ENCODE results near the gene FAM229B.

Gene FAM229B

DNA sequence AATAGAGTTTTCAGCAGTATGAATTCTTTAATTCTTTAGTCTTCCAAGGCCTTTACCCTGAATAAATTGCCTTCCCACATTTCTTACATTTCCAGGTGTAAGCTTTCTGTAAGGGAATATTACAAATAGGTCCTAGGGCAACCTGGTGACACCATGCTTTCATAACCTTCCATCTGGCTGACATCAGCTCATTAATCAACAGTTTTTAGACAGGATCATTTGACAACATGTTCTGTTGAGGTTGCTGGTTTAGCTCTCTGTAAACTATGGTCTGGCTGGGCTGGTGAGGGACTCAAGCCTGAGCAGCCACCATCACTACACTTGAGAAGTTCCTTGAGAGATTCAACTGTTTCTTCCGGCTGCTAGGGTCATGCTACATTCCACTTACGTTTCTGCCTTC, 19.2 kb downstream of the FAM229B start:
- H3K27ac ChIP-seq, result no peak overlapping the region
- H3K36me3 ChIP-seq, result no peaks in the 10 kb centered on the region
- no peak for DNase-seq
- no peaks in the 10 kb centered on the region for H3K27me3 ChIP-seq (ENCODE audit: insufficient read depth, low read depth, severe bottlenecking)
- no peak overlapping the region for H3K4me3 ChIP-seq (ENCODE audit: low read depth, low read length)
- no peaks in the 10 kb centered on the region for H3K9me3 ChIP-seq (ENCODE audit: severe bottlenecking)
- TF ChIP-seq, protein P1, sequence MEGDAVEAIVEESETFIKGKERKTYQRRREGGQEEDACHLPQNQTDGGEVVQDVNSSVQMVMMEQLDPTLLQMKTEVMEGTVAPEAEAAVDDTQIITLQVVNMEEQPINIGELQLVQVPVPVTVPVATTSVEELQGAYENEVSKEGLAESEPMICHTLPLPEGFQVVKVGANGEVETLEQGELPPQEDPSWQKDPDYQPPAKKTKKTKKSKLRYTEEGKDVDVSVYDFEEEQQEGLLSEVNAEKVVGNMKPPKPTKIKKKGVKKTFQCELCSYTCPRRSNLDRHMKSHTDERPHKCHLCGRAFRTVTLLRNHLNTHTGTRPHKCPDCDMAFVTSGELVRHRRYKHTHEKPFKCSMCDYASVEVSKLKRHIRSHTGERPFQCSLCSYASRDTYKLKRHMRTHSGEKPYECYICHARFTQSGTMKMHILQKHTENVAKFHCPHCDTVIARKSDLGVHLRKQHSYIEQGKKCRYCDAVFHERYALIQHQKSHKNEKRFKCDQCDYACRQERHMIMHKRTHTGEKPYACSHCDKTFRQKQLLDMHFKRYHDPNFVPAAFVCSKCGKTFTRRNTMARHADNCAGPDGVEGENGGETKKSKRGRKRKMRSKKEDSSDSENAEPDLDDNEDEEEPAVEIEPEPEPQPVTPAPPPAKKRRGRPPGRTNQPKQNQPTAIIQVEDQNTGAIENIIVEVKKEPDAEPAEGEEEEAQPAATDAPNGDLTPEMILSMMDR (IDR thresholded peaks at IDR 0.05; ENCODE audit: low read depth, low read length), result no peak

DNA sequence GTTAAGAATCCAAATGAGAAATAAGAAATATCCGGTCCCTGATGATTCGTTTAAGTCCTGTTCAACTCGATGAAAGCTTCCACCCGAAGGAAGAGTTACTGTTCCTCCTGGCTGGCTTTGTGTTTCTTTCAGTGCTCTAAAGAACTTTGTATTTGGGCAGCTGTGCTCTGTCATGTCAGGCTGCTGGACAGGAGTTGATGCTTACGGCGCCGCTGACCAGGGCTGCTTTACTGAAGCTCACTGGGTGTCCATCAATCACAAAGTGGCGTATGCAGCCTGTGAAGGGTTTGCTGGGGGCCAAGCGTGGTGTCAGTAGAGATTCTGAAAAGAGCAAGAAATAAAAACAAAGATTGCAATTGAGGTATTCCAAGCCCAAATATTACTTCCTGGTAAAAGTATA, 21.9 kb downstream of the FAM229B start:
- Histone ChIP-seq H3K4me3 (ENCODE audit: low read depth, low read length) (no peak overlapping the region), H3K9me3 (ENCODE audit: severe bottlenecking) (no peaks in the 10 kb centered on the region), H3K36me3 (no peaks in the 10 kb centered on the region), H3K27me3 (ENCODE audit: insufficient read depth, low read depth, severe bottlenecking) (no peaks in the 10 kb centered on the region), H3K27ac (no peak overlapping the region)
- DNase-seq, result no peak
- TF ChIP-seq, protein P1 (IDR thresholded peaks at IDR 0.05; ENCODE audit: low read depth, low read length), result no peak

DNA sequence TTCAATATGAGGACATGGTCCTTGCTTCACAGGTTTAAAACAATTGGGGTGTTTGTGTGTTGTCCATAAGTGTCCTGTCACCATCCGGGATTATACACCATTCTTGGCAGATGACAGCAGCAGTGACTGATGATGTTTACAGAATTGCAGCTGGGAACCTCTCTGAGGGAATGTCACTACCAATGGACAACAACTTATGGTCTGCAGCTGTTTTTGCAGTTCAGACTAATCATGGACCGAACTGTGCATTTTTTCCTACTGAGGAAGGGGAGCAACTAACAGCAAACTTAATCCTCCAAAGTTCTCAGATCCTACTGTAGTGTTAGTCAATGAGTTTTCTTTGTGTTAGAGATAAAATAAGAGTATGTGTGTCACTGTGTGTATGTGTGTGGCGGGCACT, 26.0 kb downstream of the FAM229B start:
- no peak overlapping the region for H3K4me3 ChIP-seq (ENCODE audit: low read depth, low read length)
- H3K36me3 ChIP-seq, result no peaks in the 10 kb centered on the region
- no peak for DNase-seq
- H3K9me3 ChIP-seq (ENCODE audit: severe bottlenecking), result no peaks in the 10 kb centered on the region
- TF ChIP-seq, protein P1 (IDR thresholded peaks at IDR 0.05; ENCODE audit: low read depth, low read length), result no peak
- no peak overlapping the region for H3K27ac ChIP-seq
- no peaks in the 10 kb centered on the region for H3K27me3 ChIP-seq (ENCODE audit: insufficient read depth, low read depth, severe bottlenecking)

DNA sequence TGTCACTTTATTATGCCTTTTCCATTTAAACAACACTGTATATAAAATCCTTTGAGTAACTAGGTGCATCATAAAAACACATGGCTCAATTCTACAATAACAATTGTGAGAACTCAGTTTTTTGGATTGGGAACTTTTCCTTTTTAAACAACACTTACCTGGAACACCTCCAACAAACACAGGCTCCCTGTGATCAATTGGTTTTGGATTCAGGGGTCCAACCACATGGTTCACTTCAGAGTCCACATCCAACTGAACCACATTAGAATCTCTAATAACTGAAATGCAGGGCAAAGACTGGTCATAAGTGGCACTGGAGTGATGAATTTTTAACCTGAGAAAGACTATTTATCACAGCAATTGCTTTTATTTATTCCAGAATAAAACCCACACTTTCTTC, 26.5 kb downstream of the FAM229B start:
- Histone ChIP-seq H3K27me3 (ENCODE audit: insufficient read depth, low read depth, severe bottlenecking) (no peaks in the 10 kb centered on the region), H3K4me3 (ENCODE audit: low read depth, low read length) (no peak overlapping the region), H3K27ac (no peak overlapping the region), H3K36me3 (no peaks in the 10 kb centered on the region), H3K9me3 (ENCODE audit: severe bottlenecking) (no peaks in the 10 kb centered on the region)
- DNase-seq, result no peak
- TF ChIP-seq, protein P1 (IDR thresholded peaks at IDR 0.05; ENCODE audit: low read depth, low read length), result no peak

DNA sequence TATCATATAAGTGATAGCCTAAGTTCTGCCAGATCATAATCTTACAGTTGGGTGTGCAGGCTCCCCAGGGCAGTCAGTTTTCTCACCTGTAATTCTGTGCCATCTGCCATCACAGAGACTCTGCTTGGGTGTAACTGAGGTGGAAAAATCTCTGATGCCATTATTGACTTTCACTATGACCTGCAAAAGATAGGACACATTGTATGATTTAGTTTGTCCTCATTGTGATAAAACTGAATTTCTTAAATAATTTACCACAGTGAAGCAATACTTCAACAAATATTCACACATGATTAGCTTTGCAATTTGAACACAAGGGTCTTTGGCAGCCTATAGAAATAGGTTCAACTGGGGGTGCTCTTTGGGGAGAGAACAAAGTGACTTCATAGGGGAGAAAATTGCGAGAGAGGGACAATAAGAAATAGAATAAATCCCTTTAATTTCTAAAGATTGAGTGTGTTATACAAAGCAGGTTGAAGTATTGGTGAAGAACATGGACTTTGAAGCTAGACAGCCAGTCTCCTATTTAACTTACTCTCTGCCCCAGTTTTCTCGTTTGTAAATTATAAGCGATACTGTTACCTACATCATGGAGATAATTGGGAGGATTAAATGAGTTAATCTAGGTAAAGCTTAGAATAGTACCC, 27.3 kb downstream of the FAM229B start:
- TF ChIP-seq, protein P1 (IDR thresholded peaks at IDR 0.05; ENCODE audit: low read depth, low read length), result no peak
- Histone ChIP-seq H3K27me3 (ENCODE audit: insufficient read depth, low read depth, severe bottlenecking) (no peaks in the 10 kb centered on the region), H3K36me3 (no peaks in the 10 kb centered on the region), H3K27ac (no peak overlapping the region), H3K4me3 (ENCODE audit: low read depth, low read length) (no peak overlapping the region), H3K9me3 (ENCODE audit: severe bottlenecking) (no peaks in the 10 kb centered on the region)
- DNase-seq, result no peak

DNA sequence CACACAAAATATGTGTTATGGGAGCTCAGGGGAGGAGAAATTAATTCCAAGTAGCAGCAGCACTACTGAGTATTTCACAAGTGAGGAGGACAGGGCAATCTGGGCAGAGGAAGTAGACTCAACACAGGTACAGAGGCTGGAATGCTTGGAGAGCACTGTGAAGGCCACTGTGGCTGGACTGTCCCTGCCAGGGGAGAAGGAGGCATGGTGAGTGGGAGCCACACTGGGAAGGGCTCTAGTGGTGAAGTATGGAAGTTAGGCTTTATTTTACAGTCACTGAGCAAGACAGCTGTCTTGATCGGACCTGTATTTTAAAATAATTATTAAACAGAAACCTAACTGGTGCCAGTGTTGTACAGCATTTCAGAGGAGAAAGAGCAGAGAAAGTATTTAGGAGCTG, 28.8 kb downstream of the FAM229B start:
- H3K27ac ChIP-seq, result no peak overlapping the region
- H3K27me3 ChIP-seq (ENCODE audit: insufficient read depth, low read depth, severe bottlenecking), result no peaks in the 10 kb centered on the region
- TF ChIP-seq, protein P1 (IDR thresholded peaks at IDR 0.05; ENCODE audit: low read depth, low read length), result peak; percentile 20; the same call in 1 of the 2 replicates
- no peak overlapping the region for H3K4me3 ChIP-seq (ENCODE audit: low read depth, low read length)
- no peak for DNase-seq
- H3K36me3 ChIP-seq, result no peaks in the 10 kb centered on the region
- H3K9me3 ChIP-seq (ENCODE audit: severe bottlenecking), result no peaks in the 10 kb centered on the region
